Neural cell (in vitro differentiated cells): Measurements from ENCODE around the gene LIM2.

Source experiments
- EP300 ChIP-seq: fragments of 450-650 bp; conservative IDR thresholded peaks from 2 replicates; pipeline ENCODE4 v1.6.1; 2014; ENCODE audit warnings: antibody characterized with exemption, mild to moderate bottlenecking, moderate library complexity; ENCODE audit not compliant: poor library complexity, severe bottlenecking
- EZH2 ChIP-seq: fragments of 200-600, 300-800 bp; shearing (Covaris generic), sonication (generic); IDR thresholded peaks from 2 replicates; pipeline ENCODE4 v1.6.1; 2014; ENCODE audit warnings: antibody characterized with exemption, low read length, borderline replicate concordance, mild to moderate bottlenecking; ENCODE audit not compliant: insufficient read depth, poor library complexity, severe bottlenecking
- POLR2AphosphoS5 ChIP-seq: IDR thresholded peaks from 2 replicates; pipeline ENCODE4 v1.6.1; 2012
- SMC3 ChIP-seq: fragments of 450-650 bp; conservative IDR thresholded peaks from 2 replicates; pipeline ENCODE4 v1.6.1; 2014; ENCODE audit warnings: antibody characterized with exemption, mild to moderate bottlenecking, moderate library complexity; ENCODE audit not compliant: poor library complexity
- TF ChIP-seq, protein P1 (sequence below): fragments of 450-650 bp; IDR thresholded peaks from 2 replicates; pipeline ENCODE4 v1.5.1; 2014; ENCODE audit warnings: antibody characterized with exemption, mild to moderate bottlenecking, moderate library complexity; ENCODE audit not compliant: poor library complexity, severe bottlenecking

DNA sequence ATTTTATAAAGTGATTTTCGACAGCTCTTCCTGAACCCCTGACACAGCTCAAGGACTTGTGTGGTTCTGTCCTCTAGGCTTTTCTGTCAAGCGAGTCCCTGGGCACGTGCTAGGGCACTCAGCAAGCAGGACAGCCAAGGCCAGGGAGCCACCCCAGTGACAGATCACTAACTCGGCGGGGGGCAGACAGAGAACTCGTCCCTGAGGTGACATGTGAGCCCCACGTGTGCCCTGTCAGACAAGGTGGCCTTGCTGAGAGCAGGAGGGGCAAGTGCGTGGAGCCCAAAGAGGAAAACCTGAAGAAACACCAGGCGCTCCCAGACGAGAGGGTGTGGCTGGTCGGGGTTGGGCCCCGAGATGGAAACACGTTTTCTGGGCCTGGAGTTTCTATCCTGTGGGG lies 26.5 kb downstream of the LIM2 start:
- TF ChIP-seq, protein P1, sequence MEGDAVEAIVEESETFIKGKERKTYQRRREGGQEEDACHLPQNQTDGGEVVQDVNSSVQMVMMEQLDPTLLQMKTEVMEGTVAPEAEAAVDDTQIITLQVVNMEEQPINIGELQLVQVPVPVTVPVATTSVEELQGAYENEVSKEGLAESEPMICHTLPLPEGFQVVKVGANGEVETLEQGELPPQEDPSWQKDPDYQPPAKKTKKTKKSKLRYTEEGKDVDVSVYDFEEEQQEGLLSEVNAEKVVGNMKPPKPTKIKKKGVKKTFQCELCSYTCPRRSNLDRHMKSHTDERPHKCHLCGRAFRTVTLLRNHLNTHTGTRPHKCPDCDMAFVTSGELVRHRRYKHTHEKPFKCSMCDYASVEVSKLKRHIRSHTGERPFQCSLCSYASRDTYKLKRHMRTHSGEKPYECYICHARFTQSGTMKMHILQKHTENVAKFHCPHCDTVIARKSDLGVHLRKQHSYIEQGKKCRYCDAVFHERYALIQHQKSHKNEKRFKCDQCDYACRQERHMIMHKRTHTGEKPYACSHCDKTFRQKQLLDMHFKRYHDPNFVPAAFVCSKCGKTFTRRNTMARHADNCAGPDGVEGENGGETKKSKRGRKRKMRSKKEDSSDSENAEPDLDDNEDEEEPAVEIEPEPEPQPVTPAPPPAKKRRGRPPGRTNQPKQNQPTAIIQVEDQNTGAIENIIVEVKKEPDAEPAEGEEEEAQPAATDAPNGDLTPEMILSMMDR, result no peak
- no peak for TF ChIP-seq EP300
- no peak for TF ChIP-seq SMC3
- no peak for TF ChIP-seq EZH2
- no peak for TF ChIP-seq POLR2AphosphoS5
